WI38 (cell line): ENCODE results near the gene LHX5.

ENCODE experiments used
- H3K4me3 ChIP-seq: 2 replicates; pipeline ENCODE4 v1.5.1; 2011; ENCODE audit warnings: low read depth, mild to moderate bottlenecking, control low read depth, low read length
- CTCF ChIP-seq: IDR thresholded peaks from 2 replicates; pipeline ENCODE4 v1.5.1; 2012; ENCODE audit warnings: low read depth, mild to moderate bottlenecking, control low read depth, low read length

LHX5 gene

GRCh38 chr12:113438523-113439300 is 33.0 kb downstream of the LHX5 start:
- TF ChIP-seq CTCF: no peak
- no peak overlapping the region for H3K4me3 ChIP-seq

GRCh38 chr12:113437729-113438100 is 34.0 kb downstream of the LHX5 start:
- TF ChIP-seq CTCF: no peak

GRCh38 chr12:113436993-113437728 is 34.5 kb downstream of the LHX5 start:
- TF ChIP-seq CTCF: no peak

More at GRCh38 chr12:113437729-113438100, 34.0 kb downstream of the LHX5 start:
- no peak overlapping the region for H3K4me3 ChIP-seq

DNA sequence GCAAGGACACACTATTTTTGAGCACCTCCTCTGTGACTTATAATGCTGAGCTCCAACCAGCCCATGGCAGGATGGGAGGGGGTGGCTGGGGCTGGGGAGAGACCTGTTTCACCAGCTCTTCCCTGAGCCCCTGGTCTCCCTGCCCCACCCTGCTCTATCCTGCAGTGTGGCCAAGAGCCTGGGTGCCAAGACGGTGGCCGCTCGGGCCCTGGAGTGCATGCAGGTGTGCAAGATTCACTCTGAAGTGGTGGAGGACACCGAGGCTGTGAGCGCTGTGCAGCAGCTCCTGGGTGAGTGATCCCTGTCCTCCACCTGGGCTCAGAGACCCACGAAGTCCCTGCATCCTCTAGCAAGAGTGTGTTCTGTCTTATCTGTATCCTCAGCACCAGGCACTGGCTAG is 35.1 kb downstream of the LHX5 start:
- no peak overlapping the region for H3K4me3 ChIP-seq
- no peak for TF ChIP-seq CTCF

More at GRCh38 chr12:113436993-113437728, 34.5 kb downstream of the LHX5 start:
- no peak overlapping the region for H3K4me3 ChIP-seq

DNA sequence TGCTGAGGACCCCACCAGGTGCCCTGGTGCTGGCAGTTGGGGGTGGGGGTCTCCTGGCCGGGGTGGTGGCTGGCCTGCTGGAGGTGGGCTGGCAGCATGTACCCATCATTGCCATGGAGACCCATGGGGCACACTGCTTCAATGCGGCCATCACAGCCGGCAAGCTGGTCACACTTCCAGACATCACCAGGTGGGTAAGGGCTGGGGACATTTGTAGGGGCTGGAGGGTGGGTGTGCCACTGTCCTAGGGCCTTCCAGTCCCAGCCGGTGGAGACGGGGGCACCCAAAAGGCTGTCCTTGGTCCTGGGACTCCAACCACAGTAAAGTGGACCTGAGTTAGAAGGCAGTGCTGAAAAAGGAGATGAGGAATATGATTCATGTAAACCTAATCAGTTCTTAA is 36.3 kb downstream of the LHX5 start:
- H3K4me3 ChIP-seq: no peak overlapping the region
- TF ChIP-seq CTCF: no peak

- H3K4me3 ChIP-seq: no peak overlapping the region
Measured at GRCh38 chr12:113432986-113433385, 38.7 kb downstream of the LHX5 start.

More at GRCh38 chr12:113432986-113433385, 38.7 kb downstream of the LHX5 start:
- no peak for TF ChIP-seq CTCF
